HFF-Myc (cell line): ENCODE results near the gene MXRA7.
A peak's percentile ranks its signal among the peaks of the same experiment; 100 is the strongest.

ENCODE experiments used
- DNase-seq: peaks from one replicate; pipeline ENCODE4 v3.0.0-alpha.2; 2011; ENCODE audit warnings: low read depth; ENCODE audit errors: extremely low read depth
- H3K4me3 ChIP-seq: replicated peaks from 2 replicates; pipeline ENCODE4 v1.5.1; 2011; ENCODE audit warnings: low read depth, mild to moderate bottlenecking, control low read depth, low read length
- TF ChIP-seq, protein P1 (sequence below): IDR thresholded peaks from 2 replicates; pipeline ENCODE4 v1.5.1; 2012; ENCODE audit warnings: mild to moderate bottlenecking, low read depth, low read length, control low read depth; ENCODE audit errors: missing control alignments

The MXRA7 gene

DNA sequence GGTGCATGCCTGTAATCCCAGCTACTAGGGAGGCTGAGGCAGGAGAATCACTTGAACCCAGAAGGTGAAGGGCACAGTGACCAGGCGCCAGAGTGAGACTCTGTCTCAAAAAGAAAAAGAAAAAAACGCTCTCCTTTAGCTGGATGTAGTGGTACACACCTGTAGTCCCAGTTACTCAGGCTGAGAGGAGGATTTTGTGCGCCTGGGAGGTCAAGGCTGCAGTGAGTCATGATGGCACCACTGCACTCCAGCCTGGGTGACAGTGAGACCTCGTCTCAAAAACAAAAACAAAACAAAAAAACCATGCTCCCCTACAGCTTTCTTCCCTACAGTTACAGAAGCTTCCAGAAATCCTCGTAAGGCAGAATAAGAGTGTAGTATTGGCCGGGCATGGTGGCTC, 34.1 kb downstream of the MXRA7 start:
- H3K4me3 ChIP-seq: no peak overlapping the region
- TF ChIP-seq, protein P1, sequence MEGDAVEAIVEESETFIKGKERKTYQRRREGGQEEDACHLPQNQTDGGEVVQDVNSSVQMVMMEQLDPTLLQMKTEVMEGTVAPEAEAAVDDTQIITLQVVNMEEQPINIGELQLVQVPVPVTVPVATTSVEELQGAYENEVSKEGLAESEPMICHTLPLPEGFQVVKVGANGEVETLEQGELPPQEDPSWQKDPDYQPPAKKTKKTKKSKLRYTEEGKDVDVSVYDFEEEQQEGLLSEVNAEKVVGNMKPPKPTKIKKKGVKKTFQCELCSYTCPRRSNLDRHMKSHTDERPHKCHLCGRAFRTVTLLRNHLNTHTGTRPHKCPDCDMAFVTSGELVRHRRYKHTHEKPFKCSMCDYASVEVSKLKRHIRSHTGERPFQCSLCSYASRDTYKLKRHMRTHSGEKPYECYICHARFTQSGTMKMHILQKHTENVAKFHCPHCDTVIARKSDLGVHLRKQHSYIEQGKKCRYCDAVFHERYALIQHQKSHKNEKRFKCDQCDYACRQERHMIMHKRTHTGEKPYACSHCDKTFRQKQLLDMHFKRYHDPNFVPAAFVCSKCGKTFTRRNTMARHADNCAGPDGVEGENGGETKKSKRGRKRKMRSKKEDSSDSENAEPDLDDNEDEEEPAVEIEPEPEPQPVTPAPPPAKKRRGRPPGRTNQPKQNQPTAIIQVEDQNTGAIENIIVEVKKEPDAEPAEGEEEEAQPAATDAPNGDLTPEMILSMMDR: no peak
- no peak for DNase-seq

DNA sequence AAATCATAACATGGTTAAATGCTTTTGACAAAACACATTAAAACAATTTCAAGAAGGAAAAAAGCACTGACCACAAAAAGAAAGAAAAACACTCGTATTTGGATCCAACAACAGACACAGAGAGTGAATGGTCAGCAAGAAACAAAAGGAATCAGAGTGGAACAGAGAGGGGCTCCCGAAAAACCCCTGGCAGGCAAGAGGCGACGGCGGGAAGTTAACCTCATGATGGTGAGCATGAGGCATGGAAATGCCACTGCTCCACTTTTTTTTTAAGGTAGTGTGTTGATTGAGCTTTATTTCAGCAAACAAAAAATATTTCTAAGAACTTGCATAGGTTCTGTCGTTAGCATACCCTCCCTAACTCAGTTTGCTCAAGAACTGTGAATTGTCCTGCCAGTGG, 35.1 kb downstream of the MXRA7 start:
- TF ChIP-seq, protein P1: no peak
- H3K4me3 ChIP-seq: no peak overlapping the region
- DNase-seq: no peak

DNA sequence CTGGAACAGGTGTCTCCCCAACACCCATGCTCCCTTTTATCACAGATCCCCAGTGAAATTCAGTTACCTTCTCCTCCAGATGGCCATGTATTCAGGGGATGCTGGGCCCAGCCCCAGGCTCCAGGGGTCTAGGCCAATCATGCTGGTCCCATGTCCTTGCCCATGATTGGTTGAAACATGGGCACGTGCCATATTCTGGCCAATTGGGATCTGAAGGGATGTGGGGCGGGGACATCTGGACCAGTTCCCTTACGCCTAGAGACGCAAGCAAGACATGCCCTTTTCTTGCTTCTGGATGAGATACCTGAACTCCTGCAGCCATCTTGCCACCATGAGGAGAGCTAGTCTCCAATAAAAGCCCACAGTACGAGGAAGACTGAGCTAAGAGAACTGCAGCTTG, 36.2 kb downstream of the MXRA7 start:
- TF ChIP-seq, protein P1: no peak
- no peak overlapping the region for H3K4me3 ChIP-seq
- DNase-seq: no peak

DNA sequence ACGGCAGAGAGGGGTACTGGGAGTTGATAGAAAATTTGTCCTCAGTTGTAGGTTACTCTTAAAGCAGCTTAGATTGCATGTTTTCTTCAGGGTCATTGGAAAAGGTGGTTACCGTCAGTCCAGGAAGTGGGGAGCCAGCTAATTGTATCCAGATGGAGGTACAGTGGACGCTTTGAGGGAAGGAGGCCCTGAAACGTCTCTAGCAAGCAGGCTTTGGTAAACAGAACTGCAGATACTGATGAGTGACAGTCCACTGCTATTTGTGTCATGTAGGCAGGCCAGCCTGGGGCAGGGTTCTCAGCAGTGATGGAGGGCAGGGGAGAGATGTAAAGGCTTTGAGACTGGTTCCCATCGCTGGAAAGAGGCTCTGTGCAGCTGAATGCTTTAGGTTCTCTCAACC, 37.0 kb downstream of the MXRA7 start:
- no peak for DNase-seq
- TF ChIP-seq, protein P1: no peak
- no peak overlapping the region for H3K4me3 ChIP-seq

DNA sequence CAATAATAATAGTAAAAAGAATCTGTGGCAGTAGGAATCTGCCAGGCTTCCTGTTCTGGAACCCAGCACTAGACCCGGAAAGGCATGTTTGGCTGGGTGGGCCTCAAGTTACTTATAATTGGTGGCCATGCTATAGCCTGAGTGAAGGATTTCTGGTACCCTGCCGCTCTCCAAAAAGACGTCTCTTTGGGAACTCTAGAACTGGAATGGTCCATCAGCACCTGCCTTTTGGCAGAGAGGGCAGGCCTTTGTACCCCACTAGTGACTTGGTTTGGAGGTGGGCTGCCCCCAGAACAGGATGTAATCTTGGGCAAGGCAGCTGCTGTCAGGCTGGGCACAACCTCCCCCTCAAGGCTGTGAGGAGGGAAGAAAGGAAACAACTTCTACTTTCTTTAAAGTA, 37.9 kb downstream of the MXRA7 start:
- DNase-seq: no peak
- no peak overlapping the region for H3K4me3 ChIP-seq

DNA sequence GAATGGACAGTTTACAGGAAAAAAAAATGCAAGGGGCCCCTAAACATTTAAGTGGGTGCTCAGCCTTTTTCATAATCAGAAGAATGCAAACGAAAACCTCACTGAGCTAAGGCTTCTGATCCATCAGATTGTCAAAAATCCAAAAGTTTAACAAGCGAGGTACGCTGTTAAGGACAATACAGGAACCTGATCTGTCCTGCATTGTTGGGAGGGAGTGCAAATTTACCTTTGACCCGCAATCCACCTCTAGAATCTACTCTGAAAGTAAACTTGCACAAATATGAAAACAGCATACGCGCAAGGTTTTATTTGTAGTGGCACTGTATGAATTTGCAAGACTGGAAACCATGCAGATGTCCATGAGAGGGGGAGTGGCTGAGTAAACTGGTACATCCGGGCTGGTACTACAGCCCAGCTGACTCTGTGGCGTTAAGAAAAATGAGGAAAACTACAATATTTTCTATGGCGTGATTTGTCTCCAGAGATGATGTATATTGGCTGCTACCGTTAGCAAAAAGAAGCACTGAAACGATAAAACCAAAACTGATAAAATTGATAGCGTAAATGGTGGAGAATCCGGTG, 38.4 kb downstream of the MXRA7 start:
- no peak for DNase-seq
- H3K4me3 ChIP-seq: peak overlapping the region; percentile 74
- TF ChIP-seq, protein P1: no peak

More for the DNA sequence above, 37.9 kb downstream of the MXRA7 start:
- TF ChIP-seq, protein P1: no peak

DNA sequence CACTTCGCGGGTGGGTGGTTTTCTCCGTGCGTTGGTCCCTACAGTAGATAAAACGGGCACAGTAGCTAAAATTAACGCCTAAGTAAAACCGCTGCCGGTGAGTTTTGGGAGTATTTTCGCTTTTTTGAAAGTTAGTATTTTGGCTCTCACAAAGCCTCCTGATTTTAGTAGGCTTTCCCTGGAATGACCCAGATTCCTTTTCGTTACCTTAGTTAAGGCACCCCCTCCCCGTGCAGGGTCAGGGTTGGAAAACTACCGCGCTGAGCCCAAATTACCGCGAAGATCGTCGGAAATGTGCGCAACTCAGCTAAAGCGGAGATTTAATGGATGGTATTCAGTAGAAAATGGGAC, 38.9 kb downstream of the MXRA7 start:
- peak overlapping the region; percentile 74 for H3K4me3 ChIP-seq
- DNase-seq: no peak
- TF ChIP-seq, protein P1: no peak
